PC-9 (cell line): ENCODE data around the gene STPG3. TPM values are rescaled to one million over a fixed set of nuclear protein-coding genes. Genes with fewer than 3 reads are reported as not detected.

Experiments used
- BruUV-seq: library from RNA; stranded (reverse); fragments of 400-500 nt; replicated peaks from 2 replicates; lab custom pipeline; 2021; lab: Mats Ljungman, UMichigan
- CTCF ChIA-PET: fragments of 300-600 bp; sonication (Branson Sonifier 250); formaldehyde crosslinking; loops from one replicate; lab custom pipeline; 2022; ENCODE audit warnings: antibody characterized with exemption; lab: Charles Lee
- POLR2A ChIA-PET: fragments of 300-600 bp; sonication (Branson Sonifier 250); formaldehyde crosslinking; loops from one replicate; lab custom pipeline; 2022; ENCODE audit warnings: antibody characterized with exemption; ENCODE audit not compliant: unreplicated experiment; lab: Charles Lee
- DNase-seq, 2 experiments: peaks; one replicate each; pipeline versions ENCODE4 v3.0.0 to v3.0.0-alpha.2; 2015 to 2022; ENCODE audit warnings: mixed read lengths in 1 of 2
- H2AFZ ChIP-seq: fragments of 200-600 bp; sonication (generic); 2 replicates; pipeline ENCODE4 v1.8.1; 2017; ENCODE audit warnings: antibody characterized with exemption
- H3F3A ChIP-seq: fragments of 200-600 bp; sonication (generic); 2 replicates; pipeline ENCODE4 v1.8.1; 2017; ENCODE audit warnings: antibody characterized with exemption, mild to moderate bottlenecking, low read depth; ENCODE audit not compliant: insufficient read depth
- H3K27ac ChIP-seq: fragments of 200-600 bp; sonication (generic); 2 replicates; pipeline ENCODE4 v1.6.1; 2016; ENCODE audit warnings: mixed run types
- H3K27me3 ChIP-seq: fragments of 200-600 bp; sonication (generic); 2 replicates; pipeline ENCODE4 v1.6.1; 2016; ENCODE audit warnings: low read depth, mixed run types; ENCODE audit not compliant: insufficient read depth
- H3K36me3 ChIP-seq: fragments of 200-600 bp; sonication (generic); 2 replicates; pipeline ENCODE4 v1.6.1; 2016; ENCODE audit warnings: low read depth, mixed run types
- H3K4me1 ChIP-seq: fragments of 200-600 bp; sonication (generic); replicated peaks from 2 replicates; pipeline ENCODE4 v1.6.1; 2016; ENCODE audit warnings: mixed run types; ENCODE audit not compliant: insufficient read depth
- H3K4me2 ChIP-seq: fragments of 200-600 bp; sonication (generic); 2 replicates; pipeline ENCODE4 v1.6.1; 2017; ENCODE audit warnings: mixed run types
- H3K4me3 ChIP-seq: fragments of 200-600 bp; sonication (generic); 2 replicates; pipeline ENCODE4 v1.6.1; 2016; ENCODE audit warnings: mixed run types
- H3K79me2 ChIP-seq: fragments of 200-600 bp; sonication (generic); 2 replicates; pipeline ENCODE4 v1.6.1; 2017; ENCODE audit warnings: low read depth, mixed run types
- H3K9me2 ChIP-seq: fragments of 200-600 bp; sonication (generic); 2 replicates; pipeline ENCODE4 v1.8.1; 2017; ENCODE audit warnings: mild to moderate bottlenecking; ENCODE audit not compliant: insufficient read depth
- H3K9me3 ChIP-seq: fragments of 200-600 bp; sonication (generic); 2 replicates; pipeline ENCODE4 v1.8.1; 2016; ENCODE audit warnings: low read depth; ENCODE audit not compliant: insufficient read depth
- H4K20me1 ChIP-seq: fragments of 200-600 bp; sonication (generic); 2 replicates; pipeline ENCODE4 v1.8.1; 2017; ENCODE audit not compliant: insufficient read depth
- CTCF ChIP-seq: fragments of 200-600 bp; sonication (generic); conservative IDR thresholded peaks from 2 replicates; pipeline ENCODE4 v1.6.1; 2017; ENCODE audit warnings: mixed run types, antibody characterized with exemption, mild to moderate bottlenecking, moderate library complexity
- EZH2 ChIP-seq: fragments of 200-600 bp; sonication (generic); IDR thresholded peaks from 2 replicates; pipeline ENCODE4 v1.8.0; 2017; ENCODE audit warnings: antibody characterized with exemption, low read depth
- intact Hi-C: fragments of 100-400 bp; cut with micrococcal nuclease; formaldehyde crosslinking; loops from one replicate; pipeline ENCODE4 v1.10.0; 2022; ENCODE audit not compliant: unreplicated experiment
- total RNA-seq: library from RNA; stranded (reverse); gene quantifications from 2 replicates; pipeline ENCODE4 v1.2.3, GENCODE V29; 2021

Gene STPG3
- total RNA-seq, 1 experiment from 2014 or later: 0.46 TPM

- Histone ChIP-seq H3F3A (peaks cover 18% of the 10 kb centered on the region; the same call in 1 of the 2 replicates), H3K9me3 (no peaks in the 10 kb centered on the region), H3K4me2 (no peak overlapping the region), H4K20me1 (peaks cover 12% of the 10 kb centered on the region; the same call in 1 of the 2 replicates), H3K36me3 (no peaks in the 10 kb centered on the region), H2AFZ (no peak overlapping the region), H3K4me3 (no peak overlapping the region), H3K79me2 (no peaks in the 10 kb centered on the region), H3K4me1 (peaks cover 5% of the 10 kb centered on the region), H3K27me3 (no peaks in the 10 kb centered on the region), H3K27ac (no peak overlapping the region), H3K9me2 (no peaks in the 10 kb centered on the region)
- no TSS peak for BruUV-seq
- intact Hi-C loops: no loop called here
- CTCF ChIA-PET: no interaction called here
- DNase-seq: no peak
- TF ChIP-seq EZH2 (no peak), CTCF (no peak)
- POLR2A ChIA-PET: no interaction called here
These were observed 20.6 kb downstream of the STPG3 start for GRCh38 chr9:137271696-137272076.

GRCh38 chr9:137272241-137273094, 21.4 kb downstream of the STPG3 start:
- no peak overlapping the region for H3K4me3 ChIP-seq
- H3K4me1 ChIP-seq: peaks cover 12% of the 10 kb centered on the region
- peaks cover 12% of the 10 kb centered on the region; the same call in 1 of the 2 replicates for H4K20me1 ChIP-seq
- H3K79me2 ChIP-seq: no peaks in the 10 kb centered on the region
- intact Hi-C loops: no loop called here
- no peaks in the 10 kb centered on the region for H3K9me2 ChIP-seq
- peaks cover 24% of the 10 kb centered on the region for H3F3A ChIP-seq
- no peak for TF ChIP-seq CTCF
- no peak for TF ChIP-seq EZH2
- H3K36me3 ChIP-seq: no peaks in the 10 kb centered on the region
- ChIA-PET CTCF (interaction anchor here (0.5 to 0.6 kb wide), 2 partner anchors 12 to 139 kb away, joined by 3 to 6 read pairs; no protein-coding TSS in a partner anchor), POLR2A (no interaction called here)
- no peak overlapping the region for H2AFZ ChIP-seq
- H3K4me2 ChIP-seq: no peak overlapping the region
- H3K27ac ChIP-seq: no peak overlapping the region
- no peaks in the 10 kb centered on the region for H3K27me3 ChIP-seq
- no peak for DNase-seq
- BruUV-seq: no TSS peak
- H3K9me3 ChIP-seq: no peaks in the 10 kb centered on the region

GRCh38 chr9:137273095-137273490, 22.0 kb downstream of the STPG3 start:
- Histone ChIP-seq H3K9me3 (no peaks in the 10 kb centered on the region), H3K4me3 (no peak overlapping the region), H3K36me3 (no peaks in the 10 kb centered on the region), H3K79me2 (peaks cover 3% of the 10 kb centered on the region; the same call in 1 of the 2 replicates), H3F3A (peaks cover 24% of the 10 kb centered on the region), H3K4me1 (peaks cover 12% of the 10 kb centered on the region), H3K27ac (no peak overlapping the region), H4K20me1 (peaks cover 12% of the 10 kb centered on the region; the same call in 1 of the 2 replicates), H3K4me2 (no peak overlapping the region), H3K27me3 (no peaks in the 10 kb centered on the region), H2AFZ (no peak overlapping the region), H3K9me2 (no peaks in the 10 kb centered on the region)
- intact Hi-C loops: no loop called here
- ChIA-PET CTCF (no interaction called here), POLR2A (no interaction called here)
- TF ChIP-seq CTCF: no peak
- DNase-seq: no peak
- BruUV-seq: TSS peak; percentile 5
